Measurements from ENCODE around the gene TMEM89.

DNA sequence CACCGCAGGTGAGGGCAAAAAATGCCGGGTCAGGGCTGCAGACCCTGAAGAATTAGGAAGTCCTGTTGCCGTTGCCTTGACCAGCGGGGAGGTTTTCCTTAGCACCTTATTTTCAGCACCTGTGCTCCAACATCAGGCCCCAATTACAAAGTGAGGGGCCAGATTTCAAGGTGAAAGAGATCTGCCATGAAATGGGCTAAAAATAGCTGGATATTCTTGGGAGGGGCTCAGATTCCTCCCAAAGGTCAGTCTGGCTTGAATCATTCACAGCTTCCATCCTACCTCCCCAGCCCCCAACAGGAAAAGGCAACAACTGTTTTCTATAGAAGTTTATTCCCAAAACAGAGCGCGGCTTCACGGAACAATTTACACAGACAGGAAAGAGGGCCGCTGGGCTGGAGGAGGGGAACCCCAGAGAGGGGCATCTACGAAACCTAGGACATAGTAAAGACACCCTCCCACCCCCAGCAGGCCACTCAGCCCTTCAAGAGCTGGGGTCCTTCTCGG lies 14.6 kb upstream of the TMEM89 start:
- TF ChIP-seq CTCF (IDR thresholded peaks at IDR 0.05) (no peak), SIN3A (IDR thresholded peaks at IDR 0.05; ENCODE audit: borderline replicate concordance, insufficient read depth, low read depth, low read length) (no peak)

Measured in Panc1 (cell line).